GM19438 (cell line): ENCODE results near the gene BCL2L11.

Source experiments
- ATAC-seq: cut with Tn5 transposase; IDR thresholded peaks from one replicate; pipeline ENCODE4 v1.9.1; 2021; ENCODE audit warnings: low read depth; ENCODE audit not compliant: unreplicated experiment

BCL2L11 gene

DNA sequence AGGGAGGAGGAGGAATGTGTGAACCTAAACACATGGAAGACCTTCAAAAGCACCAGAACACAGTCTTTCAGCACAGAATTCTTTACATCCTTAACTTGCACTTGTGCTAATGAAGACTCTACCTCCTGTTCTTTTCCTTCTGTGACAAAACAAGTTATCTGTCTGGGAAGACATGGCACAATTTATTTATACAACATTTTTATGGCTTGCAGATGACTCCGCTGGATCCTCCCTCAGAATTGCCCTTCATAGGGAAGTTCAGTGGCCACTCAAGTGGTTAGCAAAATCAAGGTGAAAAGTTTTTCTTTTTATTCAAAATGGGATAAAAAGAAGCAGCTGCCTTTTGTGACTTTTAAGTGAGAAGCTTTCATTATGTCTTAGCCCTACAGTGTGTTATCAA is 21.4 kb downstream of the BCL2L11 start:
- ATAC-seq: no peak

DNA sequence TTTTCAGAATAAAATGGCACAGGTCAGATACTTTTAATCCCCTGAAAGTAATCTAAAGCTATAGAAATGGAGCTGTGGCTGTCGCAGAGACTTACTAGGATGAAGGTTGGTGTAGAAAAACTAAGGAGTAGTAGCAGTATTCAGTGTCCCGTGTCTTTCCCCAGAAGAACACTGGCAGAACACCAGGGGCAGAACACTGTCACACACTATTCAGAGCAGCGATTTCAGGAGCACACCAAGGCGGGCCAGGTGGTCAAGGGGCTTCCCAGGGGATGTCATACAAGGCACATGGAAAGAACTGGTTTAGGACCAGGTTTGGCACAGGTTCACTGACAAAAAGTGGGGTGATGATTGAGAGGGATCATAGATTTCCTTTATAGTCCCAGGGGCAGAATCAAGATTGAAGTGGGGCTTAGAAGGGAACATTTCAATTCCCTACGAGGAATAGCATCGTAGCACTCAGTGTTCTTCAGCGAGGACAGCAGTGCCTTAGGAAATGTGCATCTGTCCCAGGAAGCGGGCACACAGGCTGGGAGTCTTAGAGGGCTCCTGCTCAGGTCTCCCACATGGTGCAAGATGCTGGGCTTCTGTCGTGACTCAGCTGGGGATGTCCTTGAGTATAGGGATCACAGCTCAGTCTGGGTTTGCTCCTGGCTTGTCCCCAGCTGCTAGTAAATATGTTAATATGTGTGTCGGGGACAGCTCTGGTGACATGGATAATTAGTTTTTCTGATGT is 22.6 kb downstream of the BCL2L11 start:
- ATAC-seq: no peak

DNA sequence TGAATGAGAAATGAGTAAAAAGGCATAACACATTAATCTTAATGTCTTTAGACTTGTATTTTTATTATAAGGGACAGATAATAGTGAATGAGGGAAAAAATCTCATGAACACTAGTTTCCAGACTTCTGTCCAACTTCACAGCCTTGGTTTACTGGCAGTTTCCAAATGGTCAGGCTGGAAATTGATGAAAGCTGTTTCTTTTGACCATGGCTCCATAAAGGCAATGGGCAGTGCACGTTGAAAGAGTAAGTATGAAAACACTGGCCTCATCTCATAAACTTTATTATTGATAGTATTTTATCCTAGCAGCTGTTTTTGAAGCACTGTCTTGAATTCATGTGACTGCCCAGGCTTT is 23.1 kb downstream of the BCL2L11 start:
- no peak for ATAC-seq

DNA sequence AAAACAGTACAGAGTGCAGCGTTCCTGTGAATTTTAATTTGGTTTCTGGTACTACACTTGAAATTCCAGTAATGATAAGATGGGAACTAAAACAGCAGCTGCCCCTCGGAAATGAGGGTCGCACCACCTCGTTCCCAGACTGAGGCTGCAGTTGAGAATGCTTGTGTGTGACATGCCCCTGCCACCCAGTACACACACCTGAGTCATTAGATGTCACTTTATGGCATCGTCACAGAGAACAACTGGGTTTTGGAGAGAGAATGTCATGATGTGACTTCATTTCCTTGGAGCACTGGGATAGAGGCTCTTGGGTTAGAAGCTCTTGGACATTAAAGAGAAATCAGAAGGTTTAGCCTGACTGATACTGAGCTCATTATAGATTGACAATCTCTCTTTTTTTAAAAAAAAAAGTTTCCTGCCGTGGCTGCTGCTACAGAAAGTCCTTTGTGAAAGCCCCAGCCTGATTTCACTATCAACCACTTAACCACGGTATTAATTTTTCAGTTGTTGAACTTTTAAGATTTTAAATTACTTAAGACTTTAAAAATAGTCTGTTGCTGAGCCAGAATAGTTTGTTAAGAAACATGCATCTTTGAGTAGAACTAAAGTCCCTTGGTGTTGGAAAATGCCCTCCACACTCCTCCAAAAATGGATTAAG is 24.5 kb downstream of the BCL2L11 start:
- ATAC-seq: no peak

DNA sequence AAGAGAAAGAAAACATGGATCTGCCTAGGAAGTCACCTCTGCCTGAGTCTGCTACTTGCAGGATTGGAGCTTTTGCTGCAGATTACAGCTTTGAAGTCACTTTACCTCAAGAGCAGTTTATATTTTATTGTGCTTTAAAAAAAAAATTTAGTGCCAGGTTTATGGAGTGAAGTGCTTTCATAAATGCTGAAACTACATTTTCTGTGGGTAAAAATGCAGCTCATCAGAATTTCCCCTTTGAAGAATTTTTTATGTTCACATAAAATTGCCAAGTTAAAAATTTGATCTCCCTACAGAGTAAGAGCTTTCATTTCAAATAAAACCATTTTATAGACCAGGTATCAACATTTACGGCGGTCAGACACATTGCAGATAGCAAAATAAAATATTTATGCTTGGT is 25.2 kb downstream of the BCL2L11 start:
- no peak for ATAC-seq

DNA sequence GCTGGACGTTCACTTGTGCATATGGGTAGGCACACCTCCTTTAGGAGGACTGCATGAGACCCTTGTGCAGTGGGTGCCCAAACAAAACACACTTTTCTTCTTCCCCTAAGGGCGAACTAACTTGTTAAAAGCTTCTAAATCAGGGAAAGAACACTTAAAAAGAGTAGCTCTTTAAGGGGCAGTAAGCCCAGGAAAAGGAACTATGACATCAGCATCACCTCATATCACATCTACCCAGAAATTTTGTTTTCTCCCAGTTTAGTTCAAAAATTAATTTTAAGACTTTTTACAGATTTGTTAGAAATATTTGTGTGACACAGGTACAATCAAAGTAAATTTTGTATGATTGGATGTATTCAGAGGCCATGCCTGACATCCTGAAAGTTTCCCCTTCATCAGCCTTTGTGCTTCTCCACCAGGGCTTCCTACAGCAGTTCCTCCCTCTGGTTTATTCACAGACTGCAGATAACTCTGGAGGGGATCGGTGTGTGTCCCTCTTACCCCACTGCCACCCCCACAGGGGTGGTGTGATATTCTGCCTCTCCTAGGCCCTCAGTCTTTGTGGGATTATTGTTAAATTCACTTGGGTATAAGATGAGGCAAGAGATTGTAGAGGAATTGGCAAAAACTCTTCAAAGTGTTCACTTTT is 27.6 kb downstream of the BCL2L11 start:
- ATAC-seq: no peak

DNA sequence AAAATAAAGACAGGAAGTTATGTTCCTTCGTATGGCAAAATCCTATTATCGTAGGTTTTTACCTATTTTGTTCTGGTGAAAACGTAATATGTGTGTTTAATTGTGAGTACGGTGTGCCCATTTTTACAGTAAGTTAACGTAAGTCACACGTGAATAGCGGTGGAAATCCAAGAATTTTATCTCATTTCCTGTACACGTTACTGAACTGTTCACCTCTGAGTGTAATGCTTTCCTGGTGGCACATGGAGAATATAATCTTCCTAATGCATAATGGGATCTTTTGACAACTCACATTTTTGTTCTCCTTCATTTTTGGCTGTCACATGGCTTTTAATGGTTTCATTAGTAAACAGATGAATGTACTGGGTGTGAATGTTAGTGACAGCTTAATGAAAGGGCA is 28.2 kb downstream of the BCL2L11 start:
- ATAC-seq: no peak

DNA sequence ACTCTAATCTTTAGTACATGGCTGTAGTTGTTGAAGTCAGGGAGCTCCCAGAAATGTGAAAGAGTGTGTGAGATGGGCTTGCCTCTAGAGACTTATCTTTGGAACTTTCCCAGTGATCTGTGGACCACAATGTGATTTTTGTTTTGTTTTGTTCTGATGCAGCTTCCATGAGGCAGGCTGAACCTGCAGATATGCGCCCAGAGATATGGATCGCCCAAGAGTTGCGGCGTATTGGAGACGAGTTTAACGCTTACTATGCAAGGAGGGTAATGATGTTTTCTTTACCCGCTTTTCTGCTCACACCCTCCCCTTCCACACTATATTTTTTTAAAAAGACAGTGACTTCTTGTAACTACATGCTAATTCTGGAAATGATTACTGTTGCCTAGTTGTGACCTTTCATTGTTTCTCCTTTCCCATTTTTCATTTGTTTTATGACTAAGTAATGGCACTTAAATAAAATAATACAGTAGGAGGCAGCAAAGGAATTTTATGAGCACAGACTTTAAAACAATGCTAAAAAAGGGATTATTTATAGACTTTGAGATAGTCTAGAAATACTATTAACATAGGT is 29.3 kb downstream of the BCL2L11 start:
- ATAC-seq: no peak

DNA sequence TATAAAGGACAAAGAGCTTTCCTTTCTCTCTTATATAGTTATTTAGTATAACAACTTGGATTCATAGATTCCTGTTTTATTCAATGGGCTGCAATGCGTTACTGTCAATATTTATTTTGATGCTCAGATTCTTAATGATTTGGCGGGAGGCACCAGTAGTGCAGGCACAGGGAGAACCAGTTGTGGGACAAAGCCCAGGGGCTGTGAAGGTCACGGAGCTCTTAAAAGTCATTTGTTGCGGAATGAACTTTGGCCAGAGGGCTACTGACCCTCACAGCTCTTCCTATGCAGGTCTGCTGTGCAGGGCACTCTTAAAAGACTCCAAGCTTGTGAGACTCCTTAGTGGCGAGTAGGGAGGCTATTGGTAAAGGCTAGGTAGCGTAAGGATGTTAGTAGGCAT is 34.0 kb downstream of the BCL2L11 start:
- ATAC-seq: no peak

DNA sequence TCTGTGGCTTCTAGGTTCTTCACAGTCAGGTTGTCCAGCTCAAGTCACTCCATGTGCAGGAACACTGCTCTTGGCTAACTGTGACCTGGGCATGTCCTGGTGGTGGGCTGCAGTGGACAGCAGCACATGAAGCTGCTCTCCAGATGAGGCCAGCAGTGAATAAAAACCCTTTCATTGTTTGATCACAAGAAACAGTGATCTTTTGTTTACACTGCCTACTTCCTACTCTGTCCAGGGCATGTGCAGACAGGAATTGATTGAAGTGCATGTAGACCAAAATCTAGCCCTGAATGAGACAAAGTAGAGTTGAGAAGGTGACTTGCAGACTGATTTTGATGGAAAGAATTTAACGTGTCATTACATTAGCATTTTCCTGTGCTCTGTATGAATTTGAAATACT is 34.9 kb downstream of the BCL2L11 start:
- no peak for ATAC-seq

DNA sequence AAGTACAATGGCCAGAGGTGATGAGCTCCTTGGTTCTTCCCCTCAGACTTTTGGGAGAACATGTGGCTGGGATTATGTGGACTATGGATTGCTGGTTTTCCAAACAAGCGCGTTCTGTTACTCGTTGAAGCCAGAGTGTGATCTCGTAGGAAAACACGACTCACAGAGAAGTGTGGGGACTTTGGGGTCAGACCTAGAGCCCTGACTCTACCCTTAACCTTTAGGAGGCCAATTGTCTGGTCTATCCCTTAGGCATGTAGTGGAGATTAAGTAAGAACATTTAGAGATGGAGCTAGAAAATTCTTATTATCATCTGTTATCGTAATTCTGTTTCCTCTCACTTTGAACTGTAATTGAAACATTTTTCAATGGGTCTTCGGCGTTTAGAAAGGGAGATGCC is 35.8 kb downstream of the BCL2L11 start:
- ATAC-seq: no peak

DNA sequence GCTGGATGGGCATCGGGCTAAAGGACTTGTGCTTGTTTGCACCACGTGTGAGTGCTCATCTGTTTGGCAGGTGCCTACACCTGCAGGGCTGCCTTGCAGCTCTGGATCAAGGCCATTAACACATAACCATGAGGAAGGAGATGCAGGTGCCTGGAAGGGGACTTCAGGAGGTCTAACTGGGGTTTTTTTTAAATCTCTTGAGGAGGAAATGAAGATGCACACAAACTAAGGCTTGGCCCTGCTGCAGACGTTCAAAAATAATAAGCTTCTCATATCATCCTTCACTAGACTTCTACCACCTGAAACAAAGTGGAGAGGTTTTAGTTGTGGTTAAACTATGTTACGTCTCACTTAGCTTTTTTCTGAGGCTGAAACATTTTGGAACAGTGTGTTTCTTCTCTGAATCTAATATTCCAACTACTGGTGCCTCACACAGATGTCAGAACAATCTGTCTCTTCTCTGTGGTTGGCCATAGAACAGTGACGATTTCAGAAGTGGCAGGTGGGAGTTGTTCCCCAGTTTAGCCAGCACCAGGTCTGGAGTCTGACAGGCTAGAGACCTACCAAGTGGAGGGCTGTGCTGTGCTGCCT is 36.5 kb downstream of the BCL2L11 start:
- peak; percentile 69 for ATAC-seq

DNA sequence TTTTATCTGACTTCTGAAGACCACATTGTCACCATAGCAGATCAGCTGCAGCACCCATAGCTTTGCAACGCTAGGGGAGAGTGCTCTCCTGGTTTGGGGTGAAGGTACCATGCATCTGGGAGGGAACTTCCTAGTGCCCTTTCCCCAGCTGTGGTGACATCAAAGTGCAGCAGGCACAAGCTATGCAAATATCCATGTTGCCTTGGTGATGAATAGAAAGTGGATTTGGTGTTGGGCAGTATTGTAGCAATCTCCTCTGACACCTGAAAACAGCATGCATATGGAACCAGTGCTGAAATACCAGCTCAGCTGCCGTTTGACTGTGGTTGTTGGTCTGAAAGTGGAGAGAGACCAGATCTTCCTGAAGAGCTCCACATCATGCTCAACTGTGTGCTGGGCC is 37.1 kb downstream of the BCL2L11 start:
- peak; percentile 43 for ATAC-seq

DNA sequence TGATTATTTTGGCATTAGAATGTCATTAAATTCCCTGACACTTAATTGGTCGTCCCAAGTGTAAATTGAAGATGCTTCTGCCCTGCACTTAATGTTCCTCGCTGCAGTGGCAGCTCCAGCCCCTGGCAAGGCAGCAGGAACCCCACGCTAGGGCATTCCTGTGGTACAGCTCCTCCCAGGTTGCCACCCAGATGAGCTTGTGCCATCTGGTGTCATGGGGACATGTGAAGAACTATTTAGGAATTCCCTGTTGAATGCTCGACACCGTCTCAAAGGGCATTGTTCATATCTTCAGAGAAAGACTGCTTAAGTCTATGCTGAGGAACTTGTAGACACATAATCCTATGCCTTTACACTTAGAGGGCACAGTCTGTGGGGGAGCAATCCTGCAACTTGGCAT is 38.9 kb downstream of the BCL2L11 start:
- ATAC-seq: no peak

DNA sequence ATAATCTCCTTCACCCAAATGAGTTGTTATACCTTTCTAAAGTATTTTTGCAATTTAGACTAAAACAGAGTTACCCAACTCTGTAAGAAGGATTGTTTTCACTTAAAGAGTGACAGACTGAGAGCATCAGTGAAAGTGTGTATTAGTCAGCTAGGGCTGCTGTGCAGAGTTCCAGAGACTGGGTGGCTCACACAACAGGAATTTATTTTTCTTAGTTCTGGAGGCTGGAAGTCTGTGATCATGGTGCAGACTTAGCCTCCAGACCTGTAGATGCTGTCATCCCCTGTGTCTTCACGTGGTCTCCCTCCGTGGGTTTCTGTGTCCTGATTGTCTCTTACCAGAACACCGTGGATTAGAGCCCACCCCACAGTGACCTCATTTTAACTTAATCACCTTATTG is 40.0 kb downstream of the BCL2L11 start:
- no peak for ATAC-seq

DNA sequence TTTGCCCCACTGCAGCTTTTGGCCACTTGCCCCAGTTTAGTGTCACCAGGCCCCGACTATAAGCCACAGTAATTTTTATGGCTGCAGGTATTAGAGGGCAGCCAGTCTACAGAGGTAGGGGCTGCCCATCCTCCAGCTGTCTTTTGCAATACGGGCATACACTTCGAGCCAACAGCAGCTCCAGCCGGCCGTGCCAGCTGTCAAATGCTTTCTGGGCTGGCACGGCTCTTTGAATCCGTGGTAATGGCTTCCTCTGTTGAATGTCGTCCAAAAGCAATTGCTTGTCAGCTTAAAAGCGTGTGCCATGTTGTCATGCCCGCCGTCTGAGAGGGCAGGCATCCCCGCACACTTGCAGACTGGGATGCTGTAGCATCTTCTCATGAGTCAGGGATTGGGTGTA is 41.3 kb downstream of the BCL2L11 start:
- ATAC-seq: no peak

DNA sequence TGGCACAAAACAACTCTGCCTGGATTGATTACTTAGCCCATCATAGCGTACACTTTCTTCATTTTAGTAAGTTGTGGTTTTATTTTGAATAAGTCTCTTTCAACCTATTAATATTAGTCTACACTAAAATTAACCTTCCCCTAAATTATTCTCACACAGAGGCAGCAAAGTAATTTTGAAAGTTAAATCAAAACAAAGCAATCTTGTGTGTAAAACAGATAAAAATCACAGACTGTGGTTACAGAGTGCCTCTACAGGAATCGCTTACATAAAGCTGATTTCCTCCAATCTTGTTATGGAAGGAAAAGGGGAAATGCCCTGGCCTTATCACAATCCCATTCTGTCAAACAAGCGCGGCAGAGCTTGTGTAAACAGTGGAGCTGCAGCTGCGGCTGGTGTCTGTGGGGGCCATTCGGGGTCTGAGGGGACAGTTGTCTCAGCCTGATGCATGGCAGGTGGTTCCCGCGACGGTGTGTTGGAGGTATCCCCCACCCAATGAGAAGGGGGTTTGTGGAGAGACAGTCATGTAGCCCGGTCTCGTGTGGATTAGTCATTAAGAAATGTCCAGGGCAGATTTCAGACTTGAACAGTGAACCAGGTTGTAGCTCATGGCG is 42.1 kb downstream of the BCL2L11 start:
- no peak for ATAC-seq

DNA sequence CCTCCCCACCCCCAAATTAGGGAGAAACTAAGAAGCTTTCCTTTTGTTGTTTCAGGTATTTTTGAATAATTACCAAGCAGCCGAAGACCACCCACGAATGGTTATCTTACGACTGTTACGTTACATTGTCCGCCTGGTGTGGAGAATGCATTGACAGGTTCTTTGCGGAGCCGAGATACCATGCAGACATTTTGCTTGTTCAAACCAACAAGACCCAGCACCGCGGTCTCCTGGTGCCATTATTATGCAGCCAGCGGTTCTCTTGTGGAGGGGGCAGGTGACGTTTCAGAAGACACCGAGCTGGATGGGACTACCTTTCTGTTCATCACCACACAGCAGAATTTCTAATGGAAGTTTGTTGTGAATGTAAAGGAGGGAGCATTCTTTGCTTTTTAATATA is 43.4 kb downstream of the BCL2L11 start:
- no peak for ATAC-seq

DNA sequence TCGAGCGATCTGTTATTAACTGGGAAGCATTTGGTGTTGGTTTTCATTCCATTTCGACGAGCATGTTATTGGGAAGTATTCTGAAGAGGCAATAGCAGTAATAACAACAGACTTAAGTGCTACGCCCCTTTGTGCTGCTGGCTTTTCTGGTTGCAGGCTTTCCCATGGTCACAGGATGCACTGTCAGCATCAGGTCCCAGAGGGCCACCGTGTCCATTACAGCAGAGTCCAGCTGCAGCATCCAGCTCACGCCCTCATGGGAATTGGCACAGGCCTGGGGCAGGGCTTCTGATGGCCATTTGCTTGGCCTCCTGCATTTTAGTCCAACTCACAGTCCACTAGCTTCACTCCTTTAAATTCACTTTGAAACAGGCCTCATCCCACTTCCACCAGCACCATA is 44.4 kb downstream of the BCL2L11 start:
- no peak for ATAC-seq

DNA sequence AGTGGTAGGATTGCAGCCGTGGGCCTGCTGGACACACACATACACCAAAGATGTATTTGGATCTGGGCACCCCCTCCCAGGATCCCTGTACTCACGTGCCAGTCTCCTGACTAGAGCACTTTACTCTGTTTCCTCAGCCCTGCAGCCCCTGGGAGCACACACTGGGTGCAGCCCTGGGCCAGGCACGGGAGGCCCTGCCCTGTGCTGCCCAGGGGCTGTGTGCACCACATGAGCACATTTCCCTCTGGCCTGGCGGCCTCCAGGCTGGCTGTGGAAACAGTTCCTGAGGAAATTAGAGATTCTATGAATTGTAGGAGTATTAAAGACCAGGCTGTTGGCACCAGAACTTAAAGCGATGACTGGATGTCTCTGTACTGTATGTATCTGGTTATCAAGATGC is 45.4 kb downstream of the BCL2L11 start:
- ATAC-seq: no peak
